ENCODE data around the gene CHN2.

Gene CHN2

GRCh38 chr7:29454899-29455451 lies 260.4 kb downstream of the CHN2 start:
- TF ChIP-seq, protein P1, sequence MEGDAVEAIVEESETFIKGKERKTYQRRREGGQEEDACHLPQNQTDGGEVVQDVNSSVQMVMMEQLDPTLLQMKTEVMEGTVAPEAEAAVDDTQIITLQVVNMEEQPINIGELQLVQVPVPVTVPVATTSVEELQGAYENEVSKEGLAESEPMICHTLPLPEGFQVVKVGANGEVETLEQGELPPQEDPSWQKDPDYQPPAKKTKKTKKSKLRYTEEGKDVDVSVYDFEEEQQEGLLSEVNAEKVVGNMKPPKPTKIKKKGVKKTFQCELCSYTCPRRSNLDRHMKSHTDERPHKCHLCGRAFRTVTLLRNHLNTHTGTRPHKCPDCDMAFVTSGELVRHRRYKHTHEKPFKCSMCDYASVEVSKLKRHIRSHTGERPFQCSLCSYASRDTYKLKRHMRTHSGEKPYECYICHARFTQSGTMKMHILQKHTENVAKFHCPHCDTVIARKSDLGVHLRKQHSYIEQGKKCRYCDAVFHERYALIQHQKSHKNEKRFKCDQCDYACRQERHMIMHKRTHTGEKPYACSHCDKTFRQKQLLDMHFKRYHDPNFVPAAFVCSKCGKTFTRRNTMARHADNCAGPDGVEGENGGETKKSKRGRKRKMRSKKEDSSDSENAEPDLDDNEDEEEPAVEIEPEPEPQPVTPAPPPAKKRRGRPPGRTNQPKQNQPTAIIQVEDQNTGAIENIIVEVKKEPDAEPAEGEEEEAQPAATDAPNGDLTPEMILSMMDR (IDR thresholded peaks at IDR 0.05), result no peak
- no peak for TF ChIP-seq ZFX (IDR thresholded peaks at IDR 0.05; ENCODE audit: borderline replicate concordance)
- no peak overlapping the region for H3K27ac ChIP-seq

DNA sequence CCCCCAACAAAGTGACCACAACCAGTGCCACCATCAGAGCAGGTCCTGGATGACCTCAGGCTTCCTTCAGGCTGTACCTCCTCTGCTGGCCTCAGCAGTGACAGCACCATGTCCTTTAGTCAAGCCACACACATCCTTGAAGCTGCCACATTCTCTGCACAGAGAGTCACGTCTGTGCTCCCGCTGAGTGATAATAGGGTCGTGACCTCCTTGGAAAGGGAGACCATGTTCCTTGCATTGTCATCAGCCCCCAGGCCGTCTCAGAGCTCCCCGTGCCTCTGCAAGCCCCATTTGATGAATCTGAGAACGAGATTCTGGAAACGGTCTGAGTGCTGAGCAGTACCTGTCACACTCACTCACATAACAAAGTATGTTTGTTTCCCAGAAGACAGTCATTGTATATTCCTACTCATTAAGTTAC lies 262.6 kb downstream of the CHN2 start:
- TF ChIP-seq, protein P1 (IDR thresholded peaks at IDR 0.05), result no peak
- TF ChIP-seq ZFX (IDR thresholded peaks at IDR 0.05; ENCODE audit: borderline replicate concordance), result no peak
- H3K27ac ChIP-seq, result no peak overlapping the region

DNA sequence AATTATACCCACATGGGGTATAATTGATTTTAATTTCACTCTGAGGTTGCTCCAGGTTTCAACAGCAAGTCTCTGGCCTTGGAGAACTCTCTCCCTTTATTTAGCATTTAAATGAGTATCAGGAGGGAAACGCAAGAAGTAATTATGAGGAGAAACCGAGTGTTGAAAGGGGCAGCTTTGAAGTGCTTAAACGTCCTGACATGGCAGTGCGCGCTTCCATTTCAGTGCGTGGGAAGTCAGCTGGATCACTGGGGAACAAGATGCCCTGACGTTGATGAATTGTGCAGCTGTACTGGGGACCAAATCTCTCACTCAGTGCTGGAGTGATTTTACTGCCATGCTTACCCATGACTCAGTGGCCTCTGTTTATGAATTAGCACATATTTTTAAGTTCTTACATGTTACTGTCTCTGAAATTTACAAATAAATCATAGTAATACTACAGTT lies 263.0 kb downstream of the CHN2 start:
- no peak for TF ChIP-seq ZFX (IDR thresholded peaks at IDR 0.05; ENCODE audit: borderline replicate concordance)
- TF ChIP-seq, protein P1 (IDR thresholded peaks at IDR 0.05), result no peak
- H3K27ac ChIP-seq, result no peak overlapping the region

GRCh38 chr7:29458933-29459332 lies 264.4 kb downstream of the CHN2 start:
- no peak overlapping the region for H3K27ac ChIP-seq
- TF ChIP-seq, protein P1 (IDR thresholded peaks at IDR 0.05), result no peak

GRCh38 chr7:29459589-29459988 lies 265.0 kb downstream of the CHN2 start:
- H3K27ac ChIP-seq, result no peak overlapping the region
- TF ChIP-seq, protein P1 (IDR thresholded peaks at IDR 0.05), result no peak
- no peak for TF ChIP-seq ZFX (IDR thresholded peaks at IDR 0.05; ENCODE audit: borderline replicate concordance)

- TF ChIP-seq, protein P1 (IDR thresholded peaks at IDR 0.05), result no peak
- TF ChIP-seq ZFX (IDR thresholded peaks at IDR 0.05; ENCODE audit: borderline replicate concordance), result no peak
- H3K27ac ChIP-seq, result no peak overlapping the region
These were observed 267.4 kb downstream of the CHN2 start for GRCh38 chr7:29461996-29462395.

DNA sequence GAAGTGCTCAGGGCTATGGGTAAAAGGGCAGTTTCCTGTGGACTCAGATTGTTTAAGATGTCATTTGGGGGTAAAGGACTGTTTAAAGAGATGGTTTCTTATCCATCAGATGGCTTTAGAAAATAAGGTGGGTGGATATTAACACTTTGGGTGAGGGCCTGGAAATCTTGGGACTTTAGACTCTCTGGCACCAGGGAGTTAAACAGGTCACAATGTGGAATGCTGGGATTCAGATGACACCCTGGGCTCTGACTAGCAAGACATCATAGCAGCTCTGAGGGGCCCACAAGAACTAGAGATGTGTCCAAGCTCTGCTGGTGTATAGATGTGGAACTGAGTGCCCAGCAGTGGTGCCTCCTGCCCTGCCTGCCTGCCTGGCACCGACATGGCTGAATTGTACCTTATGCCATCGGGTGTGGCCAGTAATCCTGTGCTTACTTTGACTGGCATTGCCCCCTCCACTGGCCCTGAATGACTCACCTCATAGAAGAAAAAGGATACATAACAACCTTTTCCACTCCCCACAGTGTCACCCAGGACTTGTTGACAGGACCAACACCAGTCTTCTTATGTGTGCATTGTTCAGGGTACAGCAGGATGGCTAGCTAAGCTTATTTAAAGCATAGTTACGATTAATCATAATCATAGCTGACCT lies 269.1 kb downstream of the CHN2 start:
- TF ChIP-seq ZFX (IDR thresholded peaks at IDR 0.05; ENCODE audit: borderline replicate concordance), result no peak
- TF ChIP-seq, protein P1 (IDR thresholded peaks at IDR 0.05), result no peak
- no peak overlapping the region for H3K27ac ChIP-seq

Measured in 22Rv1 (cell line).